ENCODE data around the gene TRAF7.
"Not testable (repeated sequence)": the region's sequence is repeated elsewhere in the genome, so short reads cannot be mapped to it uniquely, and the experiment has no call there.

The TRAF7 gene

DNA sequence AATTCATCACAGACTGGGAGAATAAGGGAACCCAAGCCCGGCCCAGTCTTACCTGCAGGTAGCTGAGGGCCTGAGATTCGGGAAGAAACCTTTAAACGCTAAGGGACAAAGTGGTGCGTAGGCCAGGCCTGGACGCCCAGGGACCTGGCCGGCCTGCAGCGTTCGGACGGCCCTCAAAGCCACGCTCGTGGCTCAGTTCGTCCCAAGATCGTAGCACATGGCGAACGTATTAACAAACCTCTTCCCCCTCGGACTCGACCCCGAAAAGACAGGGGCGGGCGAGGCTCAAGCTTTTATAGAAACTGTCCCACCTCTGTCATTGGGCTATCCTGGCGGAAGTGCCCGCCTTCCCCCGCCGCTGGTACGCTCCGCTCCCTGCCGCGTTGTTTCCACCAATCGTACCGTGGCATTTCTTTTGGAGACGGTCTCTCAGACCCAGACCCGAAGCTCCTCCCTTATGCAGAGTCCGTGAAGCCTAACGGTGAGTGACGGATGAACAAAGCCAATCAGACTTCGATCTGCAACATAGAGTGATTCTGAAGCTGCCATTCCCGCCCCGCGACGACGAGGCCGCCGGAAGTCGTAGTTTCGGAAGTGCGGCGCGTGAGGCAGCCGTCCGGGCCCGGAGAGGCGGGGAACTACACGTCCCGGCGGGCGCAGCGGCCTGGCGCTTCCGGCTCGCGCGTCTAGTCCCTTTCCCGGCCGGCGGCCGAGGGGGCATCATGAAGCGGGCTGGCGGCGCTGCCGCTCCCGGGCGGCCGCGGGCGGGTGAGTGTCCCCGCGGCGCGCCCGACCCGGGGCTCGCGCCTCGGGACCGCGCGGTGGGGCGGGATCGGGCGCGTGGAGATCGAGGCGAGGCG lies at the start of gene TRAF7:
TSS of gene TRAF7 (plus strand) at position 692 of the 860 bp plus-strand sequence. CDS start 8,139 bp downstream, outside the sequence.
- DNase-seq, result peak; percentile 97
- Mint-ChIP-seq H3K4me3 (peak within 1 kb of the TSS; percentile 93), H3K27ac (peak within 1 kb of the TSS; percentile 75), H3K9me3 (no peaks in the 10 kb centered on the region), H3K4me1 (peaks cover 76% of the 10 kb centered on the region), H3K27me3 (ENCODE audit: low read depth, poor library complexity) (no peaks in the 10 kb centered on the region), H3K36me3 (ENCODE audit: low read depth) (peaks cover 6% of the 10 kb centered on the region)
- TF ChIP-seq, protein P1, sequence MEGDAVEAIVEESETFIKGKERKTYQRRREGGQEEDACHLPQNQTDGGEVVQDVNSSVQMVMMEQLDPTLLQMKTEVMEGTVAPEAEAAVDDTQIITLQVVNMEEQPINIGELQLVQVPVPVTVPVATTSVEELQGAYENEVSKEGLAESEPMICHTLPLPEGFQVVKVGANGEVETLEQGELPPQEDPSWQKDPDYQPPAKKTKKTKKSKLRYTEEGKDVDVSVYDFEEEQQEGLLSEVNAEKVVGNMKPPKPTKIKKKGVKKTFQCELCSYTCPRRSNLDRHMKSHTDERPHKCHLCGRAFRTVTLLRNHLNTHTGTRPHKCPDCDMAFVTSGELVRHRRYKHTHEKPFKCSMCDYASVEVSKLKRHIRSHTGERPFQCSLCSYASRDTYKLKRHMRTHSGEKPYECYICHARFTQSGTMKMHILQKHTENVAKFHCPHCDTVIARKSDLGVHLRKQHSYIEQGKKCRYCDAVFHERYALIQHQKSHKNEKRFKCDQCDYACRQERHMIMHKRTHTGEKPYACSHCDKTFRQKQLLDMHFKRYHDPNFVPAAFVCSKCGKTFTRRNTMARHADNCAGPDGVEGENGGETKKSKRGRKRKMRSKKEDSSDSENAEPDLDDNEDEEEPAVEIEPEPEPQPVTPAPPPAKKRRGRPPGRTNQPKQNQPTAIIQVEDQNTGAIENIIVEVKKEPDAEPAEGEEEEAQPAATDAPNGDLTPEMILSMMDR (IDR thresholded peaks at IDR 0.05), result no peak

- H3K36me3 Mint-ChIP-seq (ENCODE audit: low read depth), result not testable (repeated sequence)
Measured at GRCh38 chr16:2106211-2106610, 49.4 kb upstream of the TRAF7 start.

DNA sequence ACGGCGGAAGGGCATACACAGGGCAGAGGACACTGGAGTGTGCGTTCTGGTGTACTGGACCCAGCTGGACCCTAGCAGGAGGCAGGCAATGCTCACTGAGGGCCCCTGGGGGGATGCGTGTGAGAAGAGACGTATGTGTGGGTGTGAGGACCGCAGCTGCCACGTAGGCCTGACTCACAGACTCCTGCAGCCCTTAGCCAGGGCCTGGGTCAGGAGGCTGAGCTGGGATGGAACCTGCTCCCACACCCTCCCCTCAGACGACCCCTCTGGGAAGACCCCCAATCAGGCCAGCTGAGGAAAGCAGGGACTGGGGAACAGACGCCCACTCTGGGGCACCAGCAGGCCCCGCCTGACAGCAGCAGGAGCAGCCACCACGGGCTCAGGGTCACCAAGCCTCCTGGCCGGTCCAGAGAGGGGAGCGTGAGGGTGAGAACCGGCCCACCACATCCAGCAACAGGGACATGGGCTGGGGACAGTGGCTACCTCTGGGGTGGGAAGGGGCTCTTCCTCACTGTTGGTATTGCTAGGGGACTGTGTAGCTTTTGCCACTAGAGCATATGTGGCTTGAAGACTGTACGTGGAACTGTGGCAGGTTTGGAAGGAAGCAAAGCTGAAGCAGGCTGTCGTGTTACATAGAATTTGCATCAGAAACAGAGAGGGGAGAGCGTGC lies 48.3 kb upstream of the TRAF7 start:
- H3K27me3 Mint-ChIP-seq (ENCODE audit: low read depth, poor library complexity); H3K27ac Mint-ChIP-seq; H3K4me3 Mint-ChIP-seq; H3K4me1 Mint-ChIP-seq; H3K9me3 Mint-ChIP-seq; DNase-seq; H3K36me3 Mint-ChIP-seq (ENCODE audit: low read depth): not testable (repeated sequence)

More at GRCh38 chr16:2106211-2106610, 49.4 kb upstream of the TRAF7 start:
- not testable (repeated sequence) for H3K9me3 Mint-ChIP-seq; DNase-seq; H3K27ac Mint-ChIP-seq; H3K27me3 Mint-ChIP-seq (ENCODE audit: low read depth, poor library complexity); H3K4me1 Mint-ChIP-seq; H3K4me3 Mint-ChIP-seq

DNA sequence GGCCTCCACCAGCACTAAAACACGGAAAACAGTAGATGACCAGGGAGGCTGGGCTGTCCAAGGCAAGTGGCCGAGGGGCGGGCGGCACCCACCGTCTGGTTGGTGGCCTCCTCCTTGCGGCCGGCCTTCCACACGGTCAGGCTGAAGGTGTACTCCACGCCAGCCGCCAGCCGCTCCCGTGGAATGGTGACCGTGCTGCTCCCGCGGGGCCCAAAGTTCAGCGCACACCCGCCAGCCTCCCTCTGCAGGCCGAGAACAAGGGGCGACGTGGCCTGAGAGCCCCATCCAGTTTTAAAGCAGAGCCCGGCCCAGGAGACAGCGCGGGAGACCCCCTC lies 47.8 kb upstream of the TRAF7 start:
- H3K27ac Mint-ChIP-seq; H3K9me3 Mint-ChIP-seq; H3K36me3 Mint-ChIP-seq (ENCODE audit: low read depth); H3K4me1 Mint-ChIP-seq; DNase-seq; H3K4me3 Mint-ChIP-seq; H3K27me3 Mint-ChIP-seq (ENCODE audit: low read depth, poor library complexity): not testable (repeated sequence)

DNA sequence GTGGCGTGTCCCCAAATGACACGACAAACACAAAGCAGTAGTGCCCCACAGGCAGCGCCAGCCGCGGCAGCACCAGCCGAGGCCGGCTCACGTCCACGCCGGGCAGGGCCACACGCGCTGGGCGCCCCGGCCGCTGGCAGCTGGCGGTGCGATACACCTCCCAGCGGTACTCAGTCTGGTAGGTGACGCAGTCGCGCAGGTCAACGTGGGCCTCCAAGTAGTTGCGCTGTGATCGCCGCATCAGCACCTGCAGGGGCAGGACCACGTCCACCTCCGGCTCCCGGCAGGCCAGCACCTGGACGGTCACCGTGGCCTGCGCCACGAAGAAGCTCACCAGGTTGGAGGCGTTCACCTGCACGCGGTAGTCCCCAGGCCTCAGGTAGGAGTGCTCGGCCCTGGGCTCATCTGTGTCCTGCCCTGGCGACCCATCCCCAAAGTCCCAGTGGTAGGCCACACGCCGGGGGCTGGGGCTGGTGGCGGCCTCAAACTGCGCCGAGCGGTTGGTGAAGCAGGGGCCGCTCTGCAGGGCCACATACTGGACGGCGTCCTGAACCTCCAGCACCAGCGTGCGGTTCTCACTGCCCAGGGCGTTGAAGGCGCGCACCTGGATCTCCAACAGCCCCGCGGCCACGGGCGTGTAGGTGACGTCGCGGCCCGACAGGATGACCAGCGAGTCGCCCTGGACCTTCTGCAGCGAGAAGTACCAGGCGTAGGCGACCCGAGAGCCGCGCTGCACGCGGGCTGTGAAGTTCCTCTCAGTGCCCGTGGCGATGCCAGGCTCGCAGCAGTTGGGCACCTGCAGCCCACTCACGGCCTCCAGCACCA lies 46.9 kb upstream of the TRAF7 start:
- H3K4me3 Mint-ChIP-seq; DNase-seq; H3K36me3 Mint-ChIP-seq (ENCODE audit: low read depth); H3K27ac Mint-ChIP-seq; H3K27me3 Mint-ChIP-seq (ENCODE audit: low read depth, poor library complexity); H3K4me1 Mint-ChIP-seq; H3K9me3 Mint-ChIP-seq: not testable (repeated sequence)

DNA sequence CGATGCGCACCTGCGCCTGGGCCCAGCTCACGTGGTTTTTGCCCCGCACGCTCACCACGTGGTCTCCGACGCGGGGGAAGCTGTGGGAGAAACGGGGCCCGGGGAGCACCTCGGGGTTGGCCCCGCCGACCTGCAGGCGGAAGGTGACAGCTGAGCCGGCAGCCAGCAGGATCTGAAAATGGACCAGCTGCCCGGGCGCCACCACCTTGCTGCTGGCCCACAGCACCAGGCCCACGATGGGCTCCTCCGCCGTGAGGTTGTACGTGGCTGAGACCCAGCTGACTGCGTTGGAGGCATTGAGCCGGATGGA lies 46.4 kb upstream of the TRAF7 start:
- H3K27me3 Mint-ChIP-seq (ENCODE audit: low read depth, poor library complexity); H3K27ac Mint-ChIP-seq; DNase-seq; H3K36me3 Mint-ChIP-seq (ENCODE audit: low read depth); H3K4me1 Mint-ChIP-seq; H3K4me3 Mint-ChIP-seq; H3K9me3 Mint-ChIP-seq: not testable (repeated sequence)

GRCh38 chr16:2109872-2110271 lies 45.7 kb upstream of the TRAF7 start:
- not testable (repeated sequence) for H3K36me3 Mint-ChIP-seq (ENCODE audit: low read depth); DNase-seq; H3K4me3 Mint-ChIP-seq; H3K9me3 Mint-ChIP-seq; H3K27ac Mint-ChIP-seq; H3K4me1 Mint-ChIP-seq; H3K27me3 Mint-ChIP-seq (ENCODE audit: low read depth, poor library complexity)

- not testable (repeated sequence) for H3K27ac Mint-ChIP-seq; H3K4me3 Mint-ChIP-seq; H3K4me1 Mint-ChIP-seq; DNase-seq; H3K27me3 Mint-ChIP-seq (ENCODE audit: low read depth, poor library complexity); H3K36me3 Mint-ChIP-seq (ENCODE audit: low read depth); H3K9me3 Mint-ChIP-seq
Measured at GRCh38 chr16:2110332-2111008, 45.1 kb upstream of the TRAF7 start.

GRCh38 chr16:2111009-2111353 lies 44.6 kb upstream of the TRAF7 start:
- H3K9me3 Mint-ChIP-seq; H3K4me3 Mint-ChIP-seq; H3K27me3 Mint-ChIP-seq (ENCODE audit: low read depth, poor library complexity); DNase-seq; H3K4me1 Mint-ChIP-seq; H3K27ac Mint-ChIP-seq; H3K36me3 Mint-ChIP-seq (ENCODE audit: low read depth): not testable (repeated sequence)

DNA sequence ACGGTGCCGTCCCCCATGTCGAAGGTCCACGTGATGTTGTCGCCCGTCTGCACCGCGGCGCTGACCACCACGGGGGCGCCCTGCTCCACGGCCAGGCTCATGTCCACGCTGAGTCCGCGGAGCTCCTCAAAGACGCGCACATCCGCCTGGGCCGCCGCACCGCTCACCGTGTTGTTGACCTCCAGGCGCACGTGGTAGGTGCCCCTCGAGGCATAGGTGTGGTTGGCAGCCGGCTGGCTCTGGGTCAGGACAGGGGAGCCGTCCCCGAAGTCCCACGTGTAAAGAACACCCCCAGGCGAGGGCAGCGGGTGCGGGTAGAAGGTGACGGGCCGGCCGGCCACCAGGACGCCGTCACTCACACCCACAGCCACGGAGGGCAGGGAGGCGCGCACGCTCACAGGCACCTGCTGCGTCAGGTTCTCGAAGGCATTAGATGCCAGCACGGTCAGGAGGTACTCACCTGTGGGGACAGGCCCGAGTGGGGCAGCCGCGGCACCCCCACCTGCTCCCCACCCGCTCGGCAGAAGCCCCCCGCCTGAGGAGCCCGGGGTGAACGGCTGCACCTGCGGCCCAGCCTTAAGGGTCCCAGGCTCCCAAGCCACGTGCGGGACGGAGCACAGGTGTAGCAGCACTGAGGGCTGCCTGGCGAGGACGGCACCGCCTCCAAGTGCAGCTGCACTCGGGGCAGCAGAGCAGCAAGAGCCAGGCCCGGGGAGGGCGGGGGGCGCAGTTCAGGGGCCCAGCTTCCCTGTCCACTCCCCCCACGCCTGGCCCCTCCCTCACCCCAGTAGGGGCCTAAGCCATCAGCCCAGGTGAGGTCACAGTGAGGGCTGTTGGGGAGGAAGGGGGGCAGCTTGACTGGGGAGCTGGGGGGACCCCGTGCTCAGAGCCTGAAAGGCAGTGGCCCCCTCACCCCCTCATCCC lies 43.9 kb upstream of the TRAF7 start:
- not testable (repeated sequence) for H3K36me3 Mint-ChIP-seq (ENCODE audit: low read depth); H3K4me1 Mint-ChIP-seq; H3K9me3 Mint-ChIP-seq; H3K27ac Mint-ChIP-seq; H3K27me3 Mint-ChIP-seq (ENCODE audit: low read depth, poor library complexity); H3K4me3 Mint-ChIP-seq; DNase-seq

DNA sequence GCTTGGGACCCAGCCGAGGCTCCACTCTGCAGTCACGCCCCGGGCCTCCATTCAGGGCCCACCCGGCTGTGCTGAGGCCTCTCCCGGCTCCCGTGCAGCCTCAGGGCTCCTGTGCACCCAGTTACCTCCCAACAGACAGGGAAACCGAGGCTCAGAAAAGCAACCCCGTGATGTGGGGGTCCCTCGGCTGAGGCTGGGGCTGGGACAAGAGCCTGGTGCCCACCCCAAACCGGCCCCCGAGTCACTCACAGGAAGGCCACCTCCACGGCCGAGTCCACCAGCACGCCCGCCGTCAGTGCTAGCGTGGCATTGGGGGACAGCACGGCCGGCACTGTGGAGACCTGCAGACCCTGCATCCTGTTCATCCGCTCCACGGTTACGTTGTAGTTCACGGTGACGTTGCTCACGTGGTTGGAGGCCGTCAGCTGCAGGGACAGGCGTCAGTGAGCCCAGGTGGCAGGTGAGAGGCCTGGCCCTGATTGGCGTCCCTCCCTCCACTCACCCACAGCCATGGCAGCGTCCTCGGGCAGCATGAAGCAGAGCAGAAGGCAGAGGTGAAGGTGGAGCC lies 43.0 kb upstream of the TRAF7 start:
- not testable (repeated sequence) for H3K9me3 Mint-ChIP-seq; H3K4me3 Mint-ChIP-seq; H3K27ac Mint-ChIP-seq; H3K27me3 Mint-ChIP-seq (ENCODE audit: low read depth, poor library complexity); H3K36me3 Mint-ChIP-seq (ENCODE audit: low read depth); H3K4me1 Mint-ChIP-seq; DNase-seq

DNA sequence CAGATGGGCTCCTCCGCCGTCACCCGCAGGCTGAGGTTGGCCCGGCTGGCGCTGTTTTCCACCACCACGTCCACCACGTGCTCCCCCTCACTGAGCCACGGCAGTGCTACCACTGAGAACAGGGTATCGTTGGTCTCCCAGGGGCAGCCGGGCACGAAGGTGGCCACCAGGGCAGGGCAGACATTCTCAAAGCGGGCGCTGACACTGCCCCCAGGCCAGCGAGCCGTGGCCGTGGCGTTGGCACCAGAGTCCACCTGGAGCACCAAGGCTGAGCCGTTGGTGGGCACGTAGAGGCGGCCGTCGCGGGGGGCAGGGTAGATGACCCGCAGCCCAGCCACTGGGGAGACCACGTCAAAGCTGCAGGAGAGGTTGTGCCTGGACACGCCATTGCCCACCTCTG lies 41.4 kb upstream of the TRAF7 start:
- DNase-seq; H3K27me3 Mint-ChIP-seq (ENCODE audit: low read depth, poor library complexity); H3K4me3 Mint-ChIP-seq; H3K27ac Mint-ChIP-seq; H3K9me3 Mint-ChIP-seq; H3K36me3 Mint-ChIP-seq (ENCODE audit: low read depth); H3K4me1 Mint-ChIP-seq: not testable (repeated sequence)

Data from nephron progenitor cell (in vitro differentiated cells).